Neural progenitor cell (in vitro differentiated cells): ENCODE data around the gene BRPF3.

Source experiments
- EZH2 ChIP-seq: fragments of 200-600 bp; sonication (generic); IDR thresholded peaks from 2 replicates; pipeline ENCODE4 v1.6.1; 2017; ENCODE audit warnings: antibody characterized with exemption, mild to moderate bottlenecking, moderate library complexity
- TF ChIP-seq, protein P1 (sequence below): fragments of 200-600 bp; sonication (generic); IDR thresholded peaks from 2 replicates; pipeline ENCODE4 v1.5.1; 2017; ENCODE audit warnings: antibody characterized with exemption, mild to moderate bottlenecking

DNA sequence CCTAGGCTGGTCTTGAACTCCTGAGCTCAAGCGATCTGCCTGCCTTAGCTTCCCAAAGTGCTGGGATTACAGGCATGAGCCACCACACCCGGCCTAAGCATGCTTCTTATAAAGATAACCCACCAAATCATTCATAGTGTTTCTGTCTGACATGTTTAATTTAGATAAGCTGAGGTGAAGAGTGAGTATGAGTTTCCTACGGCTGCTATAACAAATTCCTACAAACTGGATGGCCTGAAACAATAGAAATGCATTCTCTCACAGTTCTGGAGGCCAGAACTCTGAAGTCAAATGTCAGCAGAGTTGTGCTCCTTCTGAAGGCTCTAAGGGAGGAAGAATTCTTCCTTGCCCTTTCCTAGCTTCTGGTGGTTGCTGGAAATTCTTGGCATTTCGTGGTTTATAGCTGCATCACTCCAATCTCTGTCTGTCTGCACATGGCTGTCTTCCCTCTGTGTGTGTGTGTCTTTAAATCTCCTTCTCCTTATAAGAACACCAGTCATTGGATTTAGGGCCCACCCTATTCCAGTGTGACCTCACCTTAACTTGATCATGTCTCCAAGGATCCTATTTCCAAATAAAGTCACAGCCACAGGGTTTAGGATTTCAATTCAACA, 36.3 kb upstream of the BRPF3 start:
- TF ChIP-seq, protein P1, sequence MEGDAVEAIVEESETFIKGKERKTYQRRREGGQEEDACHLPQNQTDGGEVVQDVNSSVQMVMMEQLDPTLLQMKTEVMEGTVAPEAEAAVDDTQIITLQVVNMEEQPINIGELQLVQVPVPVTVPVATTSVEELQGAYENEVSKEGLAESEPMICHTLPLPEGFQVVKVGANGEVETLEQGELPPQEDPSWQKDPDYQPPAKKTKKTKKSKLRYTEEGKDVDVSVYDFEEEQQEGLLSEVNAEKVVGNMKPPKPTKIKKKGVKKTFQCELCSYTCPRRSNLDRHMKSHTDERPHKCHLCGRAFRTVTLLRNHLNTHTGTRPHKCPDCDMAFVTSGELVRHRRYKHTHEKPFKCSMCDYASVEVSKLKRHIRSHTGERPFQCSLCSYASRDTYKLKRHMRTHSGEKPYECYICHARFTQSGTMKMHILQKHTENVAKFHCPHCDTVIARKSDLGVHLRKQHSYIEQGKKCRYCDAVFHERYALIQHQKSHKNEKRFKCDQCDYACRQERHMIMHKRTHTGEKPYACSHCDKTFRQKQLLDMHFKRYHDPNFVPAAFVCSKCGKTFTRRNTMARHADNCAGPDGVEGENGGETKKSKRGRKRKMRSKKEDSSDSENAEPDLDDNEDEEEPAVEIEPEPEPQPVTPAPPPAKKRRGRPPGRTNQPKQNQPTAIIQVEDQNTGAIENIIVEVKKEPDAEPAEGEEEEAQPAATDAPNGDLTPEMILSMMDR: no peak
- no peak for TF ChIP-seq EZH2
